Measurements from ENCODE around the gene EEF2.

- no peak for TF ChIP-seq CTCF (conservative IDR thresholded peaks at IDR 0.05; ENCODE audit: low read length)
- TF ChIP-seq EZH2phosphoT487 (IDR thresholded peaks at IDR 0.05; ENCODE audit: borderline replicate concordance, low read depth, low read length) = no peak
Measured at GRCh38 chr19:3959766-3960131, 25.5 kb downstream of the EEF2 start.
